HFF-Myc (cell line): ENCODE measurements around the gene ADISSP.
A peak's percentile ranks its signal among the peaks of the same experiment; 100 is the strongest.

ENCODE experiments used
- DNase-seq: peaks from one replicate; pipeline ENCODE4 v3.0.0-alpha.2; 2011; ENCODE audit warnings: low read depth; ENCODE audit errors: extremely low read depth
- H3K4me3 ChIP-seq: replicated peaks from 2 replicates; pipeline ENCODE4 v1.5.1; 2011; ENCODE audit warnings: low read depth, mild to moderate bottlenecking, control low read depth, low read length
- CTCF ChIP-seq: IDR thresholded peaks from 2 replicates; pipeline ENCODE4 v1.5.1; 2012; ENCODE audit warnings: mild to moderate bottlenecking, low read depth, low read length, control low read depth; ENCODE audit errors: missing control alignments

The ADISSP gene

DNA sequence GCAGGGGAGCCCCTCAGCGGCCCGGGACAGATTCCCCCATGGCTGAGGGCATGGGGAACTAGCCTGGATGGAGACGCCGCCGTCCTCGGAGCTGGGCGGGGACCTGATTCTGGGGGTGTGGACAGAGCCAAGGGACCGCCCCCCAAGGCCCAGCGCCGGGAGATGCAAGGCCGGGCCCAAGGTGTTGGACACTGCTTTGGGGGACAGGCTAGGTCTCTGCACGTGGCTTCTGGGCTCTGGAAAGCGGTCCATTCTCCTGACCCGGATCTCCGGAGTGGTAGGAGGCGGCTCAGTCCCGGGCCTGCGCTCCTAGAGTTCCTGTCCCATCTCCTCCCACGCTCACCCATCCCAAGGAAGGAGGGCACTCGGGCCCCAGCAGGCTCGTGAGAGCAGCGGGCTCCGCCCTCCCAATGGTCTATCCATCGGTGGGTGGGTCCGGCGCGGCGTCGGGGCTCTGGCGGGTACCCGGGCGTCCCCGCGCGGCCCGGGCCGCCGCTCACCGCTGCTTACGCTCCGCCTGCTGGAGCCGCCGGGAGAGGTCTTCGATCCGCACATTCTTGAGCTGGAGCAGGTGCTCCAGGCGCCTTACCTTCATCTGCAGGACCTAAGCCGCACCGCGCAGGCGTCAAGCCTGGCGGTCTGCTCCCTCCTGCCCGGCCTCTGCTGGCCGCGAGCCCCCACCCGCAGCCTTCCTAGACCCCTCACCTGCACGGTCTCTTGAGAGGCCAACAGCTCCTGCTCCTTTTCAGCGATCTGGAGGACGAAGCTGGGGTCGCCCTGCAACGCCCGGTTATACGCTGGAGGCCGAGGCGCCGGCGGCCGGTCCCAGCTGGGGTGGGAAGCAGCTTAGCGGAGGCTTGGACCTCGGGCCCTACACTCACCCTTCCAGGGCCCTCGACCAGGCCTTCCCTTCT, 10.4 kb upstream of the ADISSP start:
- peak overlapping the region; percentile 44 for H3K4me3 ChIP-seq
- no peak for DNase-seq
- TF ChIP-seq CTCF: no peak

GRCh38 chr20:3777381-3777715, 9.8 kb upstream of the ADISSP start:
- TF ChIP-seq CTCF: no peak
- H3K4me3 ChIP-seq: peak overlapping the region; percentile 44
- no peak for DNase-seq

DNA sequence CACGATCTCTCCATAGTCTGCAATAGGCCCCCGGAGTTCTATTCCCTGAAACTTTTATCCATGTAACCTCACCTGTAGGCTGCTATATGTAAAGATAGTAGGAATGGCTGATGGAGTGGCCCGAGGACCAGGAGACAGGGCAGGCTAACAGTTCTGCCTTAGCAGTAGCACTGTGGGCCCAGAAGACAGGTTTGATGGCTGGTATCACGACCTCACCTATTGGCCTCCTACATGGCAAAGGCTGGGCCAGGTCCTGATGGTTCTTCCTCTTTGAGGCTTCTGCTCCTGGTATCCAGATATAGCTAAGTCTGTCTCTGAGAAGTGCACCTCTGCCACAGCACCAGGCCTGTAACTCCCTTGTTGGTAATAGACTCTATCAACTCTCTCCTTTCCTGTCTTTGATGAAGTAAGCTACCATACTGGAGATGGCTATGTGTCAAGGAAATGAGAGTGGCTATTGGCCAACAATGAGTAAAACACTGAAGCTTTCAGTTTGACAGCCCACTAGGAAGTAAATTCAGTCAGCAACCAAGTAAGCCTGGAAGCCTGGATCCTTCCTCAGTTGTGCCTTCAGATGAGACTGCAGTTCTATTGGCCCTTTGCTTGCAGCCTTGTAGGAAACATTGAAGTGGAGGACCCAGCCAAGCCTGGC, 8.0 kb upstream of the ADISSP start:
- H3K4me3 ChIP-seq: no peak overlapping the region
- DNase-seq: no peak
- no peak for TF ChIP-seq CTCF

DNA sequence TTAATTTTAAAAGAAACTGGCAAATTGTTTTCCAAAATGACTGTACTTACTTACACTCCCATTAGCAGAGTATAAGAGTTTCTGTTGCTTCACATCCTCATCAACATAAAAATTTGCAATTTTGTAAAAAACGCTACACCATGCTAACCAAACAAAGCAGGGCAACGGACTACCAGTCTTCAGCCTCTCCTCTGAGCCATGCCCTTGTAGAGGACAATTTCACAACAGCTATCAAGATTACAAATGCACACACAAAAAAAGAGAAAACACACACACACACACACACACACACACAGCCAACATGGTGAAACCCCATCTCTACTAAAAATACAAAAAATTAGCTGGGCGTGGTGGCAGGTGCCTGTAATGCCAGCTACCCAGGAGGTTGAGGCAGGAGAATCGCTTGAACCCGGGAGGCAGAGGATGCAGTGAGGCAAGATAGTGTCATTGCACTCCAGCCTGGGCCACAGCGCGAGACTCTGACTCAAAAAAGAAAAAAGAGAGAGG, 4.1 kb upstream of the ADISSP start:
- DNase-seq: no peak
- no peak overlapping the region for H3K4me3 ChIP-seq
- TF ChIP-seq CTCF: no peak

DNA sequence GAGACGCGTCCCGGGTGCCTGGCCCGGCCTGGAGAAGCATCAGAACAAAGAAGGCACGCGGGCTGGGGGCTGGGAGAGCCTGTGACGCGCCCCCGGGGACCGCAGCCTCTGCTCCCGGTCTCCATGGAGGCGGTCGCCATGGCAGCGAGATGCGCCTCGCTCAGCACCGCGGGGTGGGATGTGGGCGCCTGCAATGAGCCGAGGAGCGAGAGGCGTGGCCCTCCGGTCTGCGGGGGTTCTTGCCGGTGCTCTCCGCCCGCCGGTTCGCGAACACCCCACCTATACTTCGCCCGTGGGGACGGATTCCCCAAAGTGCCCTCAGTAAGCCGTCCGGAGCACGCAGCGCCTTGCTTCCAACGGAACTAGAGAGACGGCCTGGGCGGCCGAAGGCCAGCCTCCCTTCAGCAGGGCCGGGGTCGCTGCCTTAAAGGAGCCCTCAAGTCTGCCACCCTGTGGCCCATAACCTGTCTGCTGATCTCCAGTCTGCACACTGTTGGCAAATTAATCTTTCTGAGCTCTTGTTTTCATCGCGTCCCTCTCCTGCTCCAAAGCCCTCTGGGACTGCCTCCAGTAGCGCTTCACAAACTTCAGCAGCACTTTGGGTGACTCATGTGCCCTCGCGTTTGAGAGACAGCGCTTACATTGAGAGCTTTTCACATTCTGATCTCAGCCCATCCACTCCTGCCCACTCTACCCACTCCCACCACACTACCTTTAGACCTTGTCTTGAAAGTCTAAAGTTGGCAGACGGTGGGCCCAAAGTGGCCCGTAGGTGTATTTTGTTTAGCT, 983 bp upstream of the ADISSP start:
- peak overlapping the region; percentile 97 for H3K4me3 ChIP-seq
- DNase-seq: peak; percentile 61
- TF ChIP-seq CTCF: peak; percentile 42

DNA sequence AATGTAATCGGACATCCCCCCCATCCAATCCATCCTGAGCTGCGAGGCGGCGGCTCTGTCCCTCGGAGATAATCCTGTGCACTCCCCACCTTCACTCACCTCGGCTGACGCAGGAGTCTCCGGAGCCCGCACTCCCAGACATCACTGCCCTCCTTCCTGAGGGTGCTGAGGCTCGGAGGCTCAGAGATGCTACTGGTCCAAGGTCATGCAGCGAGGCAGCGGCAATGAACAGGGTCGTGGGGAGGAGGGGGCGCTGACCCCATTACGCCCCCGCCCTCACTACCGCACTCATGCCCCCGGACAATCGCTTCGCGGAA, 485 bp downstream of the ADISSP start:
- no peak for TF ChIP-seq CTCF
- no peak for DNase-seq
- H3K4me3 ChIP-seq: peak overlapping the region; percentile 97
